HT-29 (cell line): ENCODE data around the gene RALA. TPM values are rescaled to one million over a fixed set of nuclear protein-coding genes. Genes with fewer than 3 reads are reported as not detected.
A peak's percentile ranks its signal among the peaks of the same experiment; 100 is the strongest.
"Not testable (repeated sequence)": the region's sequence is repeated elsewhere in the genome, so short reads cannot be mapped to it uniquely, and the experiment has no call there.

Experiments
- DNase-seq: peaks from one replicate; pipeline ENCODE4 v3.0.0-alpha.2; 2015; ENCODE audit warnings: low spot score
- total RNA-seq: library from RNA; depleted of rRNA; stranded (reverse); fragments of >200 nt; shearing (Covaris generic); gene quantifications from 2 replicates; pipeline ENCODE4 v1.2.3, GENCODE V29; 2014

Gene RALA
- total RNA-seq, 1 experiment from 2014 or later = 5.7 TPM

DNA sequence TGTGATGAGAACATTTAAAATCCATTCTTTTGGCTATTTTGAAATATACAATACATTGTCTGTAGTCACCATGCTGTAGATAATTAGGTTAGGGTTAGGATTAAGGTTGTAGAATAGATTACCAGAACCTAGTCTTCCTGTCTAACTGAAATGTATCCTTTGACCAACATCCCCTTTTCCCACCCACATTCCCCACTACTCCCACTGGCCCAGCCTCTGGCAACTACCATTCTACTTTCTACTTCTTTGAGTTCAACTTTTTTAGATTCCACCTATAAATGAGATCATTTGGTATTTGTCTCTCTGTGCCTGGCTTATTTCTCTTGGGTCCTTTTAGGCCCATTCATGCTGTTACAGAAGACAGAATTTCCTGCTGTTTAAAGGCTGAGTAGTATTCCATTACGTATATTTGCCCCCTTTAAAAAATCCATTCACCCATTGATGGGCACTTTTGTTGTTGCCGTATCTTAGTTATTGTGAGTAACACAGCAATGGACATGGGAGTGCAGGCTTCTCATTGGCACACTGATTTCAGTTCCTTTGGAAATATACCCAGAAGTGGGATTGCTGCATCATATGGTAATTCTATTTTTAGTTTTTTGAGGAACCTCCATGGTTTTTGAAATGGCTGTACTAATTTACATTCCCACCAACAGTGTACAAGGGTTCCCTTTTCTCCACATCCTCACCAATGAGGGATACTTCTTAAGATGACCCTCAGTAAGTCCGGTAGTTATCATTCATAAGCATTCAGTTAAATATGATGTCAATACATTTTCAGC lies 104.0 kb downstream of the RALA start:
- DNase-seq = no peak

DNA sequence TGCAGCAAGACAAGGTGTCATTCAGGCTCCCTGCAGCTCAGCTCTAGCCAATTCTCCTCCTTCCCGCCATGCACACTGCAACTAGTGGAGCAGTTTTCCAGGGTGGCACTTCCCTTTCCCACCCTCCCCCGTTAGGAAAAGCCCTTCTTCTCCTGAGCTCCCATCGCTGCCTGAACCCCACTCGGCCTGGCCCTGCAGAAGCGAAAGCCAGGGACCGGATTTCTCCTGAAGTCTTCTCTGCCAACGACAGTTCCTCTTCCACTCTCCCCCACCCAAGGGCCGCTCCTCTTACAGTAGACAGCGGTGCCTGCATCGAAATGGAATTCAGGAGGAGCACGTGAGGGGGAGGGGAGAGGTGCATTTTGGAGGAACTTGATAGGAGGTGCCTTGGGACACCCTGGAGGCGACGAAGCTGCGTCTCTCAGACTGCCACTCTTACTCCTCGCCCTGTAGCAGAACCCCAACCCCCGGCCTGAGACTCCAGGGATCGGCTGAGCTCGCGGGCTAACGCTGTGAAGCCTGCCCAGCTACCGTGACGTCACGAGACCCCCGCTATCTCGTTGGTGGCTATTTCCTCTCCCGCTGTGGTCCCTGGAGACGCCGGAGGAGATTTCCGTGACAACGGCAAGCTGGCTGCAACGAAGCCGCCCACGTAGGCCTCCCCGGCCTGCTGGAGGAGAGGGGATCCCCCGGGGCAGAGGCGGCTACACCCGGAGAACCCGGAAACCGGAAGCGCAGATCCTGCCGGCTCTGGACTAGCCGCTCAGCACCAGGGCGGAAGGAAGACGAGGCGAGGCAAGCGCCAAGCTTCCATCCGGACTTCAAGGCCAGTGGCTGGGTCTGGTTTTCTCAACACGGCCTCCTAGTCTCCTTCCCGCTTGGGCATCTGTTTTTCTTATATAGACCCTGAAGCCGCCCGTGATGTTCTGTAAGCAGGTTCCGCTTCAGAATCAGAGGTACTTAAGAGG lies 109.7 kb downstream of the RALA start:
- peak; percentile 95 for DNase-seq

DNA sequence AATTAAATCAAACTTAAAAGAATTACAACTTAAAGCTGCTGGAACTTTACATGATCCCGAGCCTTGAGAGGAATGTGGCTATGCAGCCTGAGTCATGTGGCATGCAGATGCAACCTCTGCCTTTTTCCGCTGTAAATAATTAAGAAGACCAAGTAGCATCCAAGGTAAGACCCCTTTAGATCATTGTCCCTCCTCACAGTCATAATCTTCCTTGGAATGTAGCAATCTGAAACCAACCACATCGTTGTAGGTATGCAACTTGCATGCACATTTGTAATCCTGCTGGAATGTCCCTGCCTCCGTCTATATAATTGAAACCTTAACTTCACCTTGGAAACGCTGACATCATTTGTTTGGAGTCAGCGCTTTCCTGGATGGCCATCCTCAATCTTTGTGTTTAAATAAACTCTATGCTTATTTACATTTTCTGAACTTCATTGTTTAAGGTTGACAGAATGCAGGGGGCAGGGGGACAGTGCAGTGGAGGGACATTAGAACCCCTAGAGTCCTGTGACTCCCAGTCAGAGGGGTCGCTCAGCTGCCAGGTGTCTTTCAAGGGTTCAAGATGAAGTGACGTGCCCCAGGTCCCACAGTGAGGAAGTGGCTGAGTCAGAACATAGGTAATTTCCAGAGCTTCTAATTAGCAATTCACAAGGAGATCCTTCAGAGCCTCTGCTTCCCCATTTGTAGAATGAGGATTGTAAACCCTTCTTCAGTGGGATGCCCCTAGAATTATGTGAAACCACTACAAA lies 110.7 kb downstream of the RALA start:
- peak; percentile 68 for DNase-seq

DNA sequence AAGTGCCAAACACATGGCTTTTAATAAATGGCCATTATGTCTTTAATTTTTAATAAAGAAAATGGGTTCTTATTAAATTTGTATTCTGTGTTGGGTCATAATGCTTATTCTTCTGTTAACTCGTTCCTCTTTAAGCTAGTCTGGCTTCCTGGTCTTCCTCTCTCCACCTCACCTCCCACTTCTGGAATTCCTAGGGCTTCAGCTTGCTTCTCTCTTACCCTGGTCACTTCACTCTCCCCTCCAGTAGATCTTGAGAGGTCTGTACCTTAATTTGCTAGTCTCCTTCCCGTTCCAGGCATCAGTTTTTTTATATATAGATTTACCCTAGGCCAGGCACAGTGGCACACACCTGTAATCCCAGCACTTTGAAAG lies 111.2 kb downstream of the RALA start:
- DNase-seq = peak; percentile 15

DNA sequence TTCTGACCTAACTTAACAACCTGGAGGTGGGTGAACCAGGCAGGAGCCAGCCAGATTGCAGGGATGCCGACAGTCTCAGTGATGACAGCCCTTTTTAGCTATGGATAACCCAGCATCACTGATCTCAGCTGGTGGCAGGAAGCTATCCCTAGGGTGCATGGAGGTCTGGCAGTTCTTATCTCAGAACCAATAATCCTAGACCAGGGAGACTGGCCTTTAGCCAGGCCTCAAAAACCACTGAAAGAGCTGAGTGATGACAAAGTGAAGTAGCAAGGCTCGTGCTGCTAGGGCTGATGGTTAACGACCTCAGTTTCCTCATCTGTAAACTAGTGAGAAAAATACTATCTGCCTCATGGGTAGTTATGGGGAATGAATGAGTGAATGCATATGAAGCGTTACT lies 112.5 kb downstream of the RALA start:
- no peak for DNase-seq

DNA sequence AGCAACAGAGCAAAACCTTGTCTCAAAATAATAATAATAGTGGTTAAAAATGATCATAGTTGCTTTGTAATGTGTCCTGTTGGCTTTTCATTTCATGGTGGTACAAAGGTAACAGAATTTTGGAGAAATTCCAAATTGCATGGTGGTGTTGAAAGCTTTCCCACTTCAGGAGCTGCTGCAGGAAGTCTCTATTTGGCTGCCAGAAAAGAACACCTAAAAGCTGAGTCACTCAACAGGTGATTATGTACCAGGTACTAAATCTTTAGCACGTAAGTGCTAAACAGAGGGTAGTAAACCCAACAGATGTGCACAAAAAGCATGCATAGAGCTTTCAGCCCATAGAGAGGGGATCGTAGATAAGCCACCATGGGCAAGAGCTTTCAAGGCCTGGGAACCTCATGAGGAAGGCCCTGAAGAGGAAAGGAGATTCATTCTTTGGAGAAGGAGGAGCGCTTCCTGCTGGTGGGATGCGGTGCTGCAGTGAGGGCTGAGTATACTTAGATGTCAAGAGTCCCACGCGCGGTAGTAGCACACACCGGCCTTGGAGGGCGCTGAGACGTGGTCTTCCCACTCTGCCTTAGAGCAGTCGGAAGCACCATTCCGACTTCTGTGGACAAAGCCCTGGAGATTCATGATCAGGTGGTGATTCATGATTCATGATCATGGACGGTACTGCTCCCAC lies 118.7 kb downstream of the RALA start:
- peak; percentile 46 for DNase-seq

DNA sequence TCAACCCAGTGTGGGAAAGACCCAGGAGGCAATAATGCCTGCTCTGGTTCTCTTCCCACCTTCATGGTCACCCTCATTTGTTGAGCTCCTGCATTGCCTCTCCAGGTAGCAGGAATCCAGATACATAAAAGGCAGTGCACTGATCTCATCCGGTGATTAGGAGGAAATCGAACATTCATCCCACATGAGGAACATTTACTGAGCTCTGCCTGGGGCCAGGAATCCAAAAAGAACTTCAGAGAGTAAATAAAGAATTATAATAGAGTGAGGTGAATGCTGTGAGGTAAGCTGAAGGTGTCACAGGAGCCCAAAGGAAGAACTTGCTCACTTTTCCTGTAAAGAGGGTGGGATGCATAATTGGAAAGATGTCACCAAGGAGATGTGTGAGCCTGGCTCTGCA lies 121.2 kb downstream of the RALA start:
- DNase-seq = no peak

DNA sequence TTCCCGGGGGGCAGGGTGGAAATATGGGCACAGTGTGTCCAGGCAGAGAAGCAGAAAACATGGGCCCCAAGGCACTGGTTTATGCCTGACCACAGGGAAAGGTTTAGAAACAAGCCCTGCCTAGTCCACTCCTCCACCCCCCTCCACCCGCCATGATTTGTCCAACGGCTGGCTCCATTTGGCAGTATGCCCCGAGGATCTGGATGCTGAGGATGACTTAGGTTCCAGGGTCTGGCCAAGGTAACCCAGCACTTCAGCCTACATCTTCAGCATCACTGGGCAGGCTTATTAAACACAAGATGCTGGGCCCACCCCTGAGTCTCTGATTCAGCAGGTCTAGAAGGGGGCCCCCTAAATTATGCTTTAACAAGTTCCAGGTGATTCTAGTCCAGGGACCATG lies 121.9 kb downstream of the RALA start:
- no peak for DNase-seq

DNA sequence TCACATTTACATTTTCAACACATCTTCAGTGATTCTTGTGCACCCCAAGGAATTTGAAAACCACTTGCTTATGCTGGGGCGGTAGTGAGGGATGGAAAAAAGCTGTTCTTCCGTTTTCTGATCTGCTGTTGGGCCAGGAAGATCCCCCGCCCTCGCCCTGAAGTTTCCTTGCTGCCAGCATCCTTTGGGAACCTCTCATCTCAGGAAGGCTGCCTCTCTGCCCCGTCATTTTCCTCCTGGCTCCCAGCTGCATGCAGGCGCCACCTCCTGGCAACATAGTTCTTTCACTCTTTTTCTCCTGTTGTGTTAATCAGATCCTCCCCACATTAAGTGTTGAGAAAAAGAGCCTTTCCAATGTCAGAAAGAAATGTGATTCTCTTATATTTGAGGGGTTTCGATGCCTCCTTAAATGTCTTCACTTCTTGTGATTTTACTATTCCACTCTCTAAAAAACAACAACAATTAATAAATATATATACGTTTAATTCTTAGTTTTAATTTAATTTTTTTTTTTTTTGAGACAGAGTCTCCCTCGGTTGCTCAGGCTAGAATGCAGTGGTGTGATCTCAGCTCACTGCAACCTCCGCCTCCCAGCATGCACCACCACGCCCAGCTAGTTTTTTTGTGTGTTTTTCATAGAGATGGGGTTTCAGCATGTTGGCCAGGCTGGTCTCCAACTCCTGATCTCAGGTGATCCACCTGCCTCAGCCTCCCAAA lies 122.9 kb downstream of the RALA start:
- peak; percentile 91 for DNase-seq

DNA sequence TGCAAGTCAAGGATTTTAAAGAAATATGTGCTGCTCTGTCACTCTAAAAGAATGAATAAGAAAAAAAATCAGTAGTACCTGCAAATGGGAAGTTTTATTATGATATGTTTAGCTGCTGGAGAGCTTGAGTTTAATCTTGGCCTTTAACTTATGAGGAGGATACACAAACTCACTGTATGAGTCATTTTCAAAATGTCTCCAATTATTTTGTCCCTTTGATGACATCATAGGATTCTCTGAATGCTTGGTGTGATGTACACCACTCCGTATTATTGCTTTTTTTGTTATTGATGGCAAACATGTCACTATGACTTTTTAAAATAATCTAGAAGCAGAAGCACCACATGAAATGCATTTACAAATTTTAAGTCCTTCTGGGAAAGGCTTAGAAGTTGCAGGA lies 125.8 kb downstream of the RALA start:
- no peak for DNase-seq

DNA sequence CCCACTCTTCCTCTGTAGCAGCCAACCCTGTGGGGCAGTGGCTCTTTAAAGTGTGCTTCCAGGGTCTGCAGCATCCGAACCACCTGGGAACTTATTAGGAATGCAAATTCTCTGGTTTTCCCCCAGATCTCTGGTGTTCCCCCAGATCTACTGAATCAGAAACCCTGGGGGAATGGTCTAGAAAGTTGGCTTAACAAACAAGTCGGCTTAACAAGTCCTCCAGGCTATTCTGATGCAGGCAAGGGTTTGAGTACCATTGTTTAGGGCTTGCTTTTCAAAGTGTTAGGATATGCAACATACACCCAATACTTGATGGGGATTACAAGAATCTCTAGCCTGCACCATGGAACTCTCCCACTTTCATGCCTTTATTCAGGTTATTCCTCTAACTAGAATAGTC lies 126.3 kb downstream of the RALA start:
- no peak for DNase-seq

DNA sequence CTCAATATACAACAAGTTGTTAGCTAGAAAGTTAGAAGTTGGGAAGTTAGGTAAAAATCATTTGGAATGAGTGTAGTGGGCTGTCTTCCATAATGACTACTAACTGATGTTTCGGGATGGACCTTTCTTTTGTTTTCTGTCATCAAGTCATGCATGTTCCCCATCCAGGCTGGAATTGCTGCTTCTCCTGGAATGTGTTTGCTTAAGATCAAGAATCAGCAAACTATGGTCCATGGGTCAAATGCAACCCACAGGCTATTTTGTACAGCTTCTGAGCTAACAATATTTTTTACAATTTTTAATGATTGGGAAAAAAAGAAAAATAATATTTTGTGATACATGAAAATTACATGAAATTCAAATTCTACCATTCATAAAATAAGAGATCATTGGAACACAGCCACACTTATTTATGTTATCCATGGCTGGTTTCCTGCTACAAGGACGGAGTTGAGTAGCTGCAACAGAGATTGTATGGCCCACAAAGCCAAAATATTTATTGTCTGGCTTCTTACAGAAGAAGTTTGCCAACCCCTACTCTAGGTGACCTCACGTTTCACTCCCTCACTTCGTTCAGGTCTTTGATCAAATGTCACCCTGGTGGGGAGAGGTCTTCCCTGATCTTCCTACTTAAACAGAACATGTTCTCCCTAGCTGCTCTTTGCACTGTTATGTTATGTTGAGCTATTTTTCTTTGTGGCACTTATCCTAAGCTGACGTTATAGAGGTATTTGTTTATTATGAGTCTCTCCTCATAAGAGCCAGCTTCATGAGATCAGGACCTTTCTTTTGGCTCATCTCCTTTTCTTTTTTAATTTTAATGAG lies 127.1 kb downstream of the RALA start:
- no peak for DNase-seq

DNA sequence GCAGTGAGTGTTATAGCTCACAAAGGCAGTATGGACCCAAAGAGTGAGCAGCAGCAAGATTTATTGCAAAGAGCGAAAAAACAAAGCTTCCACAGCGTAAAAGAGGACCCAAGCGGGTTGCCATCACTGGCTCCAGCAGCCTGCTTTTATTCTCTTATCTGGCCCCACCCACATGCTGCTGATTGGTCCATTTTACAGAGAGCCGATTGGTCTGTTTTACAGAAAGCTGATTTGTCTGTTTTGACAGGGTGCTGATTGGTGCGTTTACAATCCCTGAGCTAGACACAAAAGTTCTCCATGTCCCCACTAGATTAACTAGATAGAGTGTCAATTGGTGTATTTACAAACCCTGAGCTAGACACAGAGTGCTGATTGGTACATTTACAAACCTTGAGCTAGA lies 129.9 kb downstream of the RALA start:
- DNase-seq = not testable (repeated sequence)

DNA sequence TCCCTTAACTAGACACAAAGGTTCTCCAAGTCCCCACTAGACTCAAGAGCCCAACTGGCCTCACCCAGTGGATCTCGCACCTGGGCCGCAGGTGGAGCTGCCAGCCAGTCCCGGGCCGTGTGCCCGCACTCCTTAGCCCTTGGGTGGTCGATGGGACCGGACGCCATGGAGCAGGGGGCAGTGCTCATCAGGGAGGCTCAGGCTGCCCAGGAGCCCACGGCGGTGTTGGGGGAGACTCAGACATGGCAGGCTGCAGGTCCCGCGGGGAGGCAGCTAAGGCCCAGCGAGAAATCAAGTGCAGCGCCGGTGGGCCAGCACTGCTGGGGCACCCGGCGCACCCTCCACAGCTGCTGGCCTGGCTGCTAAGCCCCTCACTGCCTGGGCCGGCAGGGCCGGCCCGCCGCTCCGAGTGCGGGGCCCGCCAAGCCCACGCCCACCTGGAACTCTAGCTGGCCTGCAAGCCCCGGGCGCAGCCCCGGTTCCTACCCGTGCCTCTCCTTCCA lies 130.5 kb downstream of the RALA start:
- DNase-seq = no peak

DNA sequence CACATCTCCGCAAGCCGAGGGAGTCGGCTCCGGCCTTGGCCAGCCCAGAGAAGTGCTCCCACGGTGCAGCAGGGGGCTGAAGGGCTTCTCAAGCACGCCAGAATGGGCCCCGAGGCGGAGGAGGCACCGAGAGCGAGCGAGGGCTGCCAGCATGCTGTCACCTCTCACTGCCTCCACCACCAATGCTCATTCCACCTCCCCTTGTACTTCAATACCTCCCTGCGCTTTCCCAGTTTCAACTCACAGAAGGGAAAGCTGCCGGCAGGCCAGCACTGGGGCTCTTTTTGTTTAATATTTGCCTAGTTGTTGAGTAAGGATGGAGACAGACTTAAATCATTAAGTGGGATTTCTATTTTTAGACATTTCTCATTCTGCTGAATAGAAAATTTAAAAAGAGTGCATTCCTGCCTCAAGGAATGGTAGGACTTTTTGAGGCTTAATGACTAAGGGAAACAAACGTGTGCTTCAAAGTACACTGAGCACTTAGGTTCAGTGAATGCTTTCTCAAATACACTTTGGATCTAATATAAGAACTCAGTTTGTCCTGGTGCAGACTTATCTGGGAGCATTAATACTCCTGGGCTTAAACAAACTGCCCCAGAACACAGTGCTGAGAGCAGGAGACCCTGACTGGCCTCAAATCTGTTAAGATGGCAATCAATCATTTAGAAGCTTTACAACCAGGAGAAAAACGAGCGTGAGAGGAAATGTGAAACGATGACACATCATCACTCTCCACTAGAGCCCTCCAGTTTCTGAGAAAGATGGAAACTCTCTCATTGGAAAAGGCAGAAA lies 131.2 kb downstream of the RALA start:
- no peak for DNase-seq

DNA sequence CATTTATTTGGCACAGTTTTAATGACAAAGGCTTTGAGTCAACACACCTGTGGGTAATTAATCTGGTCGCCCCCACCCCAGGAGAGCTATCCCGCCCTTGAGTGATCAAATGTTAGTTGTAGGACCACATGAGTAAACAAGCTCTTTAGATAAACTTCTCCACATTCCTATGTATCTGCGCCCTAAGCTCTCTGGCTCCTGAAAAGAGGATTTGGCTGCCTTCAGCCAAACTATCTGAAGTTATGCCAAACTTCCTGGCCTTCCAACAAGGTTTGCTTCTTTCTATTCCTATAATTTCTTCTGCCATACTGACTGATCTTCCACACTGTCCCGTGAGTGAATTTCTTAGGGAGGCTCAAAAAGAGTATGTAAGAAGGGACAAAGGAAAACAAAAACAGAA lies 134.2 kb downstream of the RALA start:
- DNase-seq = no peak
